ENCODE measurements around the gene KCNK16.

DNA sequence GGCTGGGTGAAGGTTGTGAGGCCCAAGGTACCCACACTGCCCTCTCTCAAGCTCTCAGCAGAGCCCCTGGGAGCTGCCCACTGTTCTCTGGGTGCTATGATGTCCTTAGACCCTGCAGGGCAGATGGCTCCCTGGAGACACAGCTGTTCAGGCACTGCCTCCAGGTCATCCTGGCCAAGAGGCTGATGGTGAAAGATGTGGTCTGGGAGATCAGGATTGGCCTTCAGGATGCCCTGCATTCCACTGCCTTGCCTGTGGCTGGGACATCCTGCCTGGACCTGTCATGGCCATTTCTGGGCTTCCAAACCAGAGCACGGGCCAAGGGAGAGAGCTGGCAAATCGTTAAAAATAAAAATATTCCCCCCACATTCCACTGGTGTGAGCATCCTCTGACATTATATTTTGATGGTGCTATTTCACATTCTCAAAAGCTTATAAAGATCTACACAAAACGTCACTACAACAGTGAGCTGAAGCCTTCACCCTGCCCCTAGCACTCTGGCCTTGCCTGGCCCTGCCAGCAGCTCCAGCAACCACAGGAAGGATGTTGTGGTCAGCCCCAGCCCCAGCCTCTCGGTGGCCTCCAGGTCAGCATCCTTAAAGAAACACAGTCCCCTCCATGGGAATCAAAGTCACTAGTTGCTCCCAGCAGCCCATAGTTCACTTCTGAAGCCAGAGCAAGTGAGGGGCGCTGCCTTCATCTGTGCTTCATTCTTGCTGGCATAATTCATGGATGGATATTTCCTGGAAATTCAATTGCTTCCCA is 13.5 kb upstream of the KCNK16 start:
- TF ChIP-seq CTCF (IDR thresholded peaks at IDR 0.05) = no peak
- no peak for TF ChIP-seq POLR2A (IDR thresholded peaks at IDR 0.05)
